Measurements from ENCODE around the gene SPATA31D4. TPM values are rescaled to one million over a fixed set of nuclear protein-coding genes. Genes with fewer than 3 reads are reported as not detected.

Gene SPATA31D4
- total RNA-seq, 2 donors from 2014 or later = not detected

- Mint-ChIP-seq H3K36me3 (ENCODE audit: low read depth) (no peaks in the 10 kb centered on the region), H3K27me3 (no peaks in the 10 kb centered on the region)
Observed at GRCh38 chr9:81976351-81976750, 48.1 kb downstream of the SPATA31D4 start.

GRCh38 chr9:81979196-81979595 is 51.0 kb downstream of the SPATA31D4 start:
- no peak overlapping the region for H3K4me3 Mint-ChIP-seq

More at GRCh38 chr9:81976351-81976750, 48.1 kb downstream of the SPATA31D4 start:
- Mint-ChIP-seq H3K4me1 (no peaks in the 10 kb centered on the region), H3K4me3 (no peak overlapping the region), H3K27ac (no peak overlapping the region)
- no peak for ATAC-seq
- H3K9me3 ChIP-seq (ENCODE audit: control insufficient read depth, low read length, poor library complexity, severe bottlenecking) = no peaks in the 10 kb centered on the region
- DNase-seq = no peak

GRCh38 chr9:81980568-81980967 is 52.3 kb downstream of the SPATA31D4 start:
- no peaks in the 10 kb centered on the region for H3K9me3 ChIP-seq (ENCODE audit: control insufficient read depth, low read length, poor library complexity, severe bottlenecking)
- Mint-ChIP-seq H3K36me3 (ENCODE audit: low read depth) (no peaks in the 10 kb centered on the region), H3K27me3 (no peaks in the 10 kb centered on the region), H3K4me3 (no peak overlapping the region), H3K4me1 (no peaks in the 10 kb centered on the region), H3K27ac (no peak overlapping the region)
- no peak for DNase-seq
- no peak for ATAC-seq

More at GRCh38 chr9:81979196-81979595, 51.0 kb downstream of the SPATA31D4 start:
- no peaks in the 10 kb centered on the region for H3K36me3 Mint-ChIP-seq (ENCODE audit: low read depth)
- H3K27ac Mint-ChIP-seq = no peak overlapping the region
- H3K27me3 Mint-ChIP-seq = no peaks in the 10 kb centered on the region
- H3K4me1 Mint-ChIP-seq = no peaks in the 10 kb centered on the region
- no peaks in the 10 kb centered on the region for H3K9me3 ChIP-seq (ENCODE audit: control insufficient read depth, low read length, poor library complexity, severe bottlenecking)
- DNase-seq (no peak), ATAC-seq (no peak)

- H3K27me3 Mint-ChIP-seq = no peaks in the 10 kb centered on the region
- H3K9me3 ChIP-seq (ENCODE audit: control insufficient read depth, low read length, poor library complexity, severe bottlenecking) = no peaks in the 10 kb centered on the region
- no peak overlapping the region for H3K27ac Mint-ChIP-seq
- no peak overlapping the region for H3K4me3 Mint-ChIP-seq
- no peak for ATAC-seq
- H3K4me1 Mint-ChIP-seq = no peaks in the 10 kb centered on the region
- no peak for DNase-seq
- H3K36me3 Mint-ChIP-seq (ENCODE audit: low read depth) = no peaks in the 10 kb centered on the region
Observed at GRCh38 chr9:81981883-81982282, 53.7 kb downstream of the SPATA31D4 start.

Other genes with a start within 250 kb of the SPATA31D4 start
- 1 to 10 TPM; 2.2 to 3.4 TPM for gene TLE1, start 238.9 kb upstream of the SPATA31D4 start, total RNA-seq
- not detected for gene SPATA31D3, start 15.1 kb downstream of the SPATA31D4 start, total RNA-seq
- gene SPATA31D1, start 60.3 kb downstream of the SPATA31D4 start, total RNA-seq = not detected